Activated CD8-positive, alpha-beta T cell treated with anti-CD3 and anti-CD28 coated beads, Interleukin-2, amount 10 ng/mL, durations not matched to agents 7 days and 5 days (primary cell): ENCODE measurements around the gene BMPER. TPM values are rescaled to one million over a fixed set of nuclear protein-coding genes. Genes with fewer than 3 reads are reported as not detected.

Experiments used
- ATAC-seq: fragments of 150-1000 bp; cut with Tn5 transposase; one replicate; pipeline ENCODE4 v1.10.0; 2021; ENCODE audit warnings: moderate library complexity
- CTCF ChIA-PET: fragments of 350-600 bp; sonication (Branson Sonifier 250); formaldehyde crosslinking; loops from one replicate; lab custom pipeline; 2021; ENCODE audit warnings: antibody characterized with exemption; lab: Charles Lee
- POLR2A ChIA-PET: fragments of 350-600 bp; sonication (Branson Sonifier 250); formaldehyde crosslinking; loops from one replicate; lab custom pipeline; 2021; ENCODE audit warnings: antibody characterized with exemption; lab: Charles Lee
- DNase-seq: peaks from one replicate; pipeline ENCODE4 v3.0.0-alpha.2; 2020
- H3K27ac Mint-ChIP-seq: one replicate; pipeline ENCODE4 v1.8.0; 2021; ENCODE audit warnings: mild to moderate bottlenecking, mixed read lengths
- H3K27me3 Mint-ChIP-seq: one replicate; pipeline ENCODE4 v1.8.0; 2021; ENCODE audit warnings: low read depth, mixed read lengths
- H3K36me3 Mint-ChIP-seq: one replicate; pipeline ENCODE4 v1.8.0; 2021; ENCODE audit warnings: low read depth, mixed read lengths
- H3K4me1 Mint-ChIP-seq: one replicate; pipeline ENCODE4 v1.8.0; 2021; ENCODE audit warnings: low read depth, mixed read lengths
- H3K4me3 Mint-ChIP-seq: one replicate; pipeline ENCODE4 v1.8.0; 2021; ENCODE audit warnings: mild to moderate bottlenecking, mixed read lengths
- H3K9me3 Mint-ChIP-seq: one replicate; pipeline ENCODE4 v1.8.0; 2022; ENCODE audit warnings: mixed read lengths; ENCODE audit not compliant: insufficient read depth
- total RNA-seq, 2 experiments: library from RNA; stranded (reverse); gene quantifications; one replicate each; pipeline ENCODE4 v1.2.3, GENCODE V29; 2021

The BMPER gene
- total RNA-seq, 2 experiments from 2014 or later = not detected

DNA sequence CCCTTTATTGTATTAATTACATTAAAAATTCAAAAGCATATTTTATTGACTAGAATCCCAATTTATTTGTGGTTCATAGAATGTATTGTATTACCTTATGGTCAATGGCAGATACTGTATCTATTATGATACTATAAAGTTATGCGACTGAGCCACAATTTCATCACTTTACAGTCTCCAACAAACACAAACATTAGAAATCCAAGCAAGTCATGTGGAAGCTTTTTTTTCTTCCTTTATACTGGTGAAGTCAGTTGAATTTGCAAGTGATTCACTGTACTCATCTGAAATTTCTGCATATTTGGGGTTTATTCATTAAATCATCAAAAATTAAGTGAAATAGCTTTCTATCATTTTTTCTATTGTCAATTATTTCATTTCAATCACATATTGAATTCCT, 54.3 kb downstream of the BMPER start:
- ChIA-PET POLR2A (no interaction called here), CTCF (no interaction called here)
- no peak overlapping the region for H3K4me3 Mint-ChIP-seq
- no peaks in the 10 kb centered on the region for H3K9me3 Mint-ChIP-seq
- no peak overlapping the region for H3K27ac Mint-ChIP-seq
- H3K27me3 Mint-ChIP-seq = no peaks in the 10 kb centered on the region
- no peak for DNase-seq
- H3K36me3 Mint-ChIP-seq = no peaks in the 10 kb centered on the region
- no peaks in the 10 kb centered on the region for H3K4me1 Mint-ChIP-seq
- no peak for ATAC-seq

DNA sequence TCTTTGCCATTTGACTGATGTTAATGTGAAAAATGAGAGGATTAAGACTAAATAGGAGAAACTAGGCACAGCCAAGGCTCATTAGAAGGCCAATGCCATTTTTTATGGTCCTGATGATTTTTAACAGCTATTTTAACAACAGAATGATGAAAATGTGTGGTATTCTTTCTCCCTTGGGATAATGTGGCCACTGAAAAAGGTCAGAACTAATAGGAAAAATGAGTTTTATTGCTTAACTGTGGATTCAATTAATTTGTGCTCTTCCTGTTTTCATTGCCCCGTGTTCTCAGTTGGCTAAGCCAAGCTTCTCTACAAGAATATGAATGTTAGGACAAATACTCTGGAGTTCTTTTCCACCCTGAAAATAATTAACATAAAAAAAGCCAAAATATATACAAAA, 56.6 kb downstream of the BMPER start:
- H3K4me3 Mint-ChIP-seq = no peak overlapping the region
- no peak for DNase-seq
- H3K36me3 Mint-ChIP-seq = no peaks in the 10 kb centered on the region
- ChIA-PET CTCF (no interaction called here), POLR2A (no interaction called here)
- no peak for ATAC-seq
- no peaks in the 10 kb centered on the region for H3K9me3 Mint-ChIP-seq
- H3K4me1 Mint-ChIP-seq = no peaks in the 10 kb centered on the region
- no peak overlapping the region for H3K27ac Mint-ChIP-seq
- no peaks in the 10 kb centered on the region for H3K27me3 Mint-ChIP-seq

DNA sequence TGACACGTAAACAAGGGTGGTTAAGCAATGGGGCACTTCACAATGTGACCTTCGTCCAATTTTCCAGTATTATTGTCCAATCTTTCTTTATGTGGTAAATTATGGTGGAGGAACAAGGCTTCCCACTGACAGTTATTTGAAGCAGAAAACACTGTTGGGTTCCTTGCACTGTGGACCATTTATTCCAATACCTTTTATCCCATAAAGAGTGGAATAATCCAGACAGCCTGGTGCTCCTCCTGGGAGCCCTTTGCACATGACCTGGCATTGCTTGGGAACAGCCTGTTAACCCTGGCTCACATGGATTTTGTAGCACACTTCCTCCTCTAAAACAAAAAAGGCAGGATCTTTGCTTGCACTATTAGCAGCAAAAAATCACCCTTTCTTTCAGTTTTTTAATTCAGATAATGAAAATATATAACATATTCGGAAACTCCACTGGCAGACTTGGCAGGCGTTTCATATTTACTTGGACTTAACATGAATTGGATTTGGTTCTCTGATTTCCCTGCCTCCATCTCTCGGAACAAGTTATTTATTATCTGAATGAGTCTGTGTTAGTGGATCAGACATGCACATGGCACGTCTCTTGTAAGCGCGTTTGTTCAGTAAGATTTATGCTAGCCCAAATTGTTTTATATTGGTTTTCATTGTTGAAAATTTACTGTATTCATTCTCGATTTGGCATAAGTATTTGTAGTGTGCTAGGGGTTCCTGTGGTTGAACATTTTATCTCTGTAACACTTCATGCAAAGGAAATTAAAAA, 59.3 kb downstream of the BMPER start:
- no peaks in the 10 kb centered on the region for H3K4me1 Mint-ChIP-seq
- no peak overlapping the region for H3K27ac Mint-ChIP-seq
- ChIA-PET POLR2A (no interaction called here), CTCF (no interaction called here)
- H3K36me3 Mint-ChIP-seq = no peaks in the 10 kb centered on the region
- ATAC-seq (no peak), DNase-seq (no peak)
- H3K4me3 Mint-ChIP-seq = no peak overlapping the region
- H3K27me3 Mint-ChIP-seq = no peaks in the 10 kb centered on the region
- no peaks in the 10 kb centered on the region for H3K9me3 Mint-ChIP-seq

DNA sequence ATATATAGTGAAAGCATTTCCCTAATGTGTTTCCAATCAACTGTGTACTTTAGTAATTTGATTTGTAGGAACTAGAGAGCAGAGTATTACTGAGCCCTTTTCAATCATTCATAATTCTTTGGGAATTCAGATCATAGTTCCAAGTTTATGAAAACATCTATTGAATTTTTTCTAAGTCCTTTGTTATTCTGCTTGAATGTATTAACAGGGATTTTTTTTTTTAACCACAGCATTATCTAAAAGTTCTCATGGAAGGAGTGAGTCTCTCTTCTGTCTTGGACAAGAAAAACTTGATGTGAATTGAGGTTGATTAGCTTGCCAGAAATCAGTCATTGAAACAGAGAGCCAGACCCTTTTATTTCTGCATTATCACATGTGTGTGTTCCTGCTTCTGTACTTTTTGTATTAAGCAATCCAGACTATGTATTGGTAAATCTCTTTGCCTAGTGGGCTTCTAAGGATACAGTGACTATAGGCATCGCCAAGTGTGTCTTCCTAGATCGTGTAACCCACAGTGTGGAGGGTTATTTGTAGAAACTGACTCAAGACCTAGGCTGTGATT, 59.9 kb downstream of the BMPER start:
- no peak for ATAC-seq
- Mint-ChIP-seq H3K27ac (no peak overlapping the region), H3K36me3 (no peaks in the 10 kb centered on the region), H3K27me3 (no peaks in the 10 kb centered on the region), H3K9me3 (no peaks in the 10 kb centered on the region), H3K4me1 (no peaks in the 10 kb centered on the region), H3K4me3 (no peak overlapping the region)
- DNase-seq = no peak
- ChIA-PET CTCF (no interaction called here), POLR2A (no interaction called here)

DNA sequence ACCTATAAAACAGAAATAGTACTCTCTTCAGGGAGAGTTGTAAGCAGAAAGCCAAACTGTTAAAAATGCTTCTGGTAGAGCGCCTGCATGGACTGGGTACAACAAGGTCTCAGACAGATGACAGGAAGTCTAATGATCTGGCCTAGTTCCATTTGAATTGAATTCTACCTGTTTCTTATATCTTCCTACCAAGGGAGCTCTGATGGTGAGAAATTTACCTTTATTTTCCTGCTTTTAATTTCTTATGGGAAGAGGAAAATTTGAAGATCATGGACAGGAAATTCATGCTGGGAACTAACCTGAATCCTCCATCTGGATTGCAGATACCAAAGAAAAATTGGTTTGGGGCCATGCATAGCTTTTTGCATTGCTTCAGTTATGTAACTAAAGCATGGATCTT, 63.3 kb downstream of the BMPER start:
- Mint-ChIP-seq H3K27me3 (no peaks in the 10 kb centered on the region), H3K36me3 (no peaks in the 10 kb centered on the region), H3K4me1 (no peaks in the 10 kb centered on the region), H3K9me3 (no peaks in the 10 kb centered on the region), H3K27ac (no peak overlapping the region), H3K4me3 (no peak overlapping the region)
- POLR2A ChIA-PET = no interaction called here
- no peak for DNase-seq
- CTCF ChIA-PET = no interaction called here
- ATAC-seq = no peak

DNA sequence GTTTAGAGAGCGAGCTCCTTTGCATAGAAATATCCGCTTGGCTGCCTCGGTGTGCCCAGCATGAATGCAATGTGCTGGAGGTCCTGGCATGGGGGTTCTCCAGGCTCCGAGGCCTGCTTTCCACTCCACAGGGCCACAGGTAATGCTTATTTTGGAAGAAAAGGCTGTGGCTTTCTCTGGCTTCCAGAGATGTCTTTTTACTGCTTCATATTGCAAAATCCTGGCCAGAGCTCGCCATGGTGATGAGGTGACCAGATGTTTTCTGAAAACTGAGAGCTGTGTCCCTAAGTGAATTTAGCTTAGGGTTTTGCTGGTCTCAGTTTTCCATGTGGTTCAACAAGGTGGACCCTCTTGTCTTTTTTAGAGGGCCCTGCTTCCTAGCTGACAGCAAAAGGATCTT, 65.2 kb downstream of the BMPER start:
- H3K4me3 Mint-ChIP-seq = no peak overlapping the region
- ChIA-PET POLR2A (no interaction called here), CTCF (no interaction called here)
- no peaks in the 10 kb centered on the region for H3K4me1 Mint-ChIP-seq
- no peaks in the 10 kb centered on the region for H3K9me3 Mint-ChIP-seq
- no peak overlapping the region for H3K27ac Mint-ChIP-seq
- no peaks in the 10 kb centered on the region for H3K36me3 Mint-ChIP-seq
- DNase-seq (no peak), ATAC-seq (no peak)
- H3K27me3 Mint-ChIP-seq = no peaks in the 10 kb centered on the region

DNA sequence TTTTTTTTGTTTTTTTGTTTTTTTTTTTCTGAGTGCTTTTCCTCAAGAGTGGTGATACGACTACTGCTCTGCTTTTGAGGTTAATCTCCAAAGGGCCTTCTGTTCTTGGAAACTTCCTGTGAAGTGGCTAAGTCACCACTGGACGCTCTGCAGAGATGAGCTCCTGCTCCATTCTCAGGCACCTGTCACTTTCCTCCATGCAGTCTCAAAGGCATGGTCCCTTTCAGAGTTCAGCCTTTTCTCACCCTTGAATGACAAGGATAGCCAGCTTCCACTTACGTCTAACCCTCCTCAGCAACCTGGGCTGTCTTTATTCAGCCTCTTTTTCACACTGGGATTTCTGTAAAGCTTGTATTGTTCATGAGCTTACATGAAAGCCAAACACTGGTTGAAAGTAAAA, 65.8 kb downstream of the BMPER start:
- H3K27me3 Mint-ChIP-seq = no peaks in the 10 kb centered on the region
- ATAC-seq = no peak
- DNase-seq = no peak
- no peak overlapping the region for H3K27ac Mint-ChIP-seq
- POLR2A ChIA-PET = no interaction called here
- H3K4me3 Mint-ChIP-seq = no peak overlapping the region
- CTCF ChIA-PET = no interaction called here
- H3K36me3 Mint-ChIP-seq = no peaks in the 10 kb centered on the region
- H3K4me1 Mint-ChIP-seq = no peaks in the 10 kb centered on the region
- no peaks in the 10 kb centered on the region for H3K9me3 Mint-ChIP-seq

DNA sequence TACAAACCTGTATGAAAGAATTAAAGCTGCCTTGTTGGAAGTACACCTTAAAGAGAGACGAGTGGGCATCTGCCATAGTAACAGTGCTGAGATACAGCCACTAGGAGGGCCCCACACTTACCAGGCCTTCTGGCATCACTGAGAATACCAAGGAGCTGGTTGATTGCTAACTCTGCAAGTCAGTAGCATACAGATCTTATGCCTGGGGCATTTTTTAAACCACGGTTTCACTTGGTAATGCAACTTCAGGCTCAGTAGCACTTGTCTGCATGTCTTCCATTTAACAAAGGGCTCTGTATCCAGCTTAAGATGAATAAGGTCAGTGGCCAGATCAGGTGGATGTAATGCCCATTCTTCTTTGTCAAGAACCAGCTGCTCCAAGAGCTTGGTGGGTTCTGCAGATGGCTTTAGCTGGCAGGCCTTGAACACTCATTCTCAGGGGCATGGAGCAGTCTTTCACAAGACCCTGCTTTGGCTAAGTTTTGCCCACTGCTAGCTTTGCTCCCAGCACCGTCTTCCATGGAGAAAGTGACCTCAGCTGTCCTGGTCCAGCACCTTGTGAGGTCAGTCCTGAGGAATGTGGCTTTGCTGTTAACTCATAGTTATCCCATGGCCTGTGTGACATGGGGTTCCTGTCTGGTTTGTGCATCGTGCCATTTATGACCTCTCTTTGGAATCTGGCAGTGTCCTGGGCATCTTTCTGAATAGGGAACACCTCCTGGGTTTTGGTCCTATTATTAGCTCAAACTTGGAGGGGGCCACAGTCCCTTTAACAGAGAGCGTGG, 68.1 kb downstream of the BMPER start:
- ATAC-seq (no peak), DNase-seq (no peak)
- CTCF ChIA-PET = no interaction called here
- Mint-ChIP-seq H3K4me3 (no peak overlapping the region), H3K27me3 (no peaks in the 10 kb centered on the region), H3K27ac (no peak overlapping the region), H3K4me1 (no peaks in the 10 kb centered on the region), H3K36me3 (no peaks in the 10 kb centered on the region), H3K9me3 (no peaks in the 10 kb centered on the region)
- POLR2A ChIA-PET = no interaction called here

DNA sequence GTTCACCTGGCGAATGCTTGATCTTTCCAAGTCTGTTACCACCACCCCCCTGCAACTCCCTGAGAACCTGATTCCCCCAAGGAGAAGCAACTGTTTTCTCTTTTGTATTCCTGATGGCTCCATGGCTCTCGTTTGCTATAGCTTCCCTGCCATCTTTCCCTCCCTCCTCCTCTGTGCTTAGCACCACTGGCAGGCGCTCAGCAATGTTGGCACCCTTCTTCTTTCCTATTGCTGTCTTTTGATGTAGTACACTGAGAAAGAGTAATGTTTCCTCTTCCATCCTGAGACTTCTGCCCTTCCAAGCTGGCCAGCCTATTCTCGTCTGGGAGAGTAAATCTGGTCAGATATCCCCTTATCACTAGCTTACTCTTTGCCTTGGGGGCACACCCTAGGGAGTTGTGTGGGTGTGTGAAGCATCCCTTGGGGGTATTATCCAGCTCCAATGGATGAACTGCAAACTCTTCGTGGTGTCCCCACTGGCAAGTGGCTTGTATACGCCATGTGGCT, 74.0 kb downstream of the BMPER start:
- no peaks in the 10 kb centered on the region for H3K27me3 Mint-ChIP-seq
- CTCF ChIA-PET = no interaction called here
- POLR2A ChIA-PET = no interaction called here

DNA sequence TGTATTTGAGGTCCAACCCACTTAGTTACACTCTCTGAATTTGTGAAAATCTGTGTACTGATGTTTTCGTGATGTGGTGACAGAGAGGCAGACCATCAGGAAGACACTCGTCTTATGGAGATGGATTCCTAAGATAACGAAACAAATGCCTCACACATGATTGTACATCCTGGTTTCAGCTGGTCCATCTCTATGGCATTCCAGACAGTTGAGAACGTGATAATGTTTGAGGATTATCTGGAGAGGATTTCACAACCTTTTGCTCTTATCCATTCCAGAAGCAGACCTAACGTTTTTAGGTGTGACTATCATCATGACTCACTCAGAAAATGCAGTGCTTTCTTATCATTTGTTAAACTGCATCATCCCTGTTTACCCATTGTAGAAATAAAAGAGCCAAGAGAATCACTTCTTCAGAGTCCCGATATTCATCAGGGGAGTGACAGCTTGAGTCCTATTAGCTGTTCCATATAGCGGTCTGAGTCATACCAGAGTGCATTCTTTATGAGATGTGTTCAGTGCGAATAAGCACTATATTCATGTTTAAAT, 74.5 kb downstream of the BMPER start:
- H3K27me3 Mint-ChIP-seq = no peaks in the 10 kb centered on the region
- no peaks in the 10 kb centered on the region for H3K36me3 Mint-ChIP-seq
- POLR2A ChIA-PET = no interaction called here
- no peaks in the 10 kb centered on the region for H3K9me3 Mint-ChIP-seq
- no peaks in the 10 kb centered on the region for H3K4me1 Mint-ChIP-seq
- H3K27ac Mint-ChIP-seq = no peak overlapping the region
- no peak for ATAC-seq
- CTCF ChIA-PET = no interaction called here
- DNase-seq = no peak
- no peak overlapping the region for H3K4me3 Mint-ChIP-seq

More for the DNA sequence above, 74.0 kb downstream of the BMPER start:
- Mint-ChIP-seq H3K27ac (no peak overlapping the region), H3K4me3 (no peak overlapping the region), H3K9me3 (no peaks in the 10 kb centered on the region), H3K36me3 (no peaks in the 10 kb centered on the region), H3K4me1 (no peaks in the 10 kb centered on the region)
- no peak for DNase-seq
- no peak for ATAC-seq

DNA sequence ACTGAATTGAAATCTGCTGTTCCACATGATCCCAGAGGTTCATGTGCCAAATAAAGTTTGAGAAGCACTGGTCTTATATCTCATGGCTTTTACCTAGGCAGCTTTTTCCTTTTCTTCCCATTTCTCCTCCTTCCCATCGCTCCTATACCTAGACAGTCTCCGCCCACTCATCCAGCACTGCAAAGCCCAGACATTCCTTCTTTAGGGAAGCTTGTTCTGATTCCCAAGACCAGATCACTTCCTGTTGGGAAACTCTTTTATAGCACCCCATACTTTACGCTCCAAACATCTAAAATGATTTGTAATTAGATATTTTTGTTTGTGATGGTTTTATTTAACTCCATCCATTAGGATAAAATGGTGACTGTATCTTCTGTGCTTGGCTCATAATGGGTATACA, 75.9 kb downstream of the BMPER start:
- ChIA-PET POLR2A (no interaction called here), CTCF (no interaction called here)
- Mint-ChIP-seq H3K36me3 (no peaks in the 10 kb centered on the region), H3K27ac (no peak overlapping the region), H3K4me1 (no peaks in the 10 kb centered on the region), H3K9me3 (no peaks in the 10 kb centered on the region), H3K27me3 (no peaks in the 10 kb centered on the region), H3K4me3 (no peak overlapping the region)
- DNase-seq (no peak), ATAC-seq (no peak)
